Activated CD8-positive, alpha-beta T cell treated with anti-CD3 and anti-CD28 coated beads for 36 hours (primary cell): ENCODE results near the gene PF4V1. TPM values are rescaled to one million over a fixed set of nuclear protein-coding genes. Genes with fewer than 3 reads are reported as not detected.

ENCODE experiments used
- ATAC-seq: fragments of 200-7000 bp; cut with Tn5 transposase; one replicate; pipeline ENCODE4 v1.10.0; 2021; ENCODE audit warnings: mild to moderate bottlenecking, moderate library complexity
- CTCF ChIA-PET: fragments of 350-600 bp; sonication (Branson Sonifier 250); formaldehyde crosslinking; loops from one replicate; lab custom pipeline; 2021; ENCODE audit warnings: antibody characterized with exemption; lab: Charles Lee
- POLR2A ChIA-PET: fragments of 350-600 bp; sonication (Branson Sonifier 250); formaldehyde crosslinking; loops from one replicate; lab custom pipeline; 2021; ENCODE audit warnings: antibody characterized with exemption; lab: Charles Lee
- DNase-seq: peaks from one replicate; pipeline ENCODE4 v3.0.0-alpha.2; 2020
- H3K27ac Mint-ChIP-seq: one replicate; pipeline ENCODE4 v1.8.0; 2021; ENCODE audit warnings: mild to moderate bottlenecking, mixed read lengths
- H3K27me3 Mint-ChIP-seq: one replicate; pipeline ENCODE4 v1.8.0; 2021; ENCODE audit warnings: mixed read lengths
- H3K36me3 Mint-ChIP-seq: one replicate; pipeline ENCODE4 v1.8.0; 2021; ENCODE audit warnings: low read depth, mixed read lengths
- H3K4me1 Mint-ChIP-seq: one replicate; pipeline ENCODE4 v1.8.0; 2021; ENCODE audit warnings: low read depth, mixed read lengths
- H3K4me3 Mint-ChIP-seq: one replicate; pipeline ENCODE4 v1.8.0; 2021; ENCODE audit warnings: mild to moderate bottlenecking, moderate library complexity, mixed read lengths
- H3K9me3 Mint-ChIP-seq: one replicate; pipeline ENCODE4 v1.8.0; 2021; ENCODE audit warnings: mixed read lengths
- intact Hi-C: fragments of 100-400 bp; cut with micrococcal nuclease; formaldehyde crosslinking; loops from one replicate; pipeline ENCODE4 v1.10.0; 2022
- total RNA-seq, 2 experiments: library from RNA; stranded (reverse); gene quantifications; one replicate each; pipeline ENCODE4 v1.2.3, GENCODE V29; 2021
- TF ChIP-seq, protein P1 (sequence below): fragments of 200-600 bp; IDR thresholded peaks from one replicate; pipeline ENCODE4 v1.8.0; 2022; ENCODE audit warnings: antibody characterized with exemption, mild to moderate bottlenecking

PF4V1 gene
- total RNA-seq, 2 experiments from 2014 or later = not detected

- H3K4me3 Mint-ChIP-seq = no peak overlapping the region
- POLR2A ChIA-PET = interaction anchor here (1.1 kb wide), 1 partner anchor 38 kb away, joined by 3 read pairs; no protein-coding TSS in a partner anchor
- H3K4me1 Mint-ChIP-seq = peaks cover 4% of the 10 kb centered on the region
- TF ChIP-seq, protein P1, sequence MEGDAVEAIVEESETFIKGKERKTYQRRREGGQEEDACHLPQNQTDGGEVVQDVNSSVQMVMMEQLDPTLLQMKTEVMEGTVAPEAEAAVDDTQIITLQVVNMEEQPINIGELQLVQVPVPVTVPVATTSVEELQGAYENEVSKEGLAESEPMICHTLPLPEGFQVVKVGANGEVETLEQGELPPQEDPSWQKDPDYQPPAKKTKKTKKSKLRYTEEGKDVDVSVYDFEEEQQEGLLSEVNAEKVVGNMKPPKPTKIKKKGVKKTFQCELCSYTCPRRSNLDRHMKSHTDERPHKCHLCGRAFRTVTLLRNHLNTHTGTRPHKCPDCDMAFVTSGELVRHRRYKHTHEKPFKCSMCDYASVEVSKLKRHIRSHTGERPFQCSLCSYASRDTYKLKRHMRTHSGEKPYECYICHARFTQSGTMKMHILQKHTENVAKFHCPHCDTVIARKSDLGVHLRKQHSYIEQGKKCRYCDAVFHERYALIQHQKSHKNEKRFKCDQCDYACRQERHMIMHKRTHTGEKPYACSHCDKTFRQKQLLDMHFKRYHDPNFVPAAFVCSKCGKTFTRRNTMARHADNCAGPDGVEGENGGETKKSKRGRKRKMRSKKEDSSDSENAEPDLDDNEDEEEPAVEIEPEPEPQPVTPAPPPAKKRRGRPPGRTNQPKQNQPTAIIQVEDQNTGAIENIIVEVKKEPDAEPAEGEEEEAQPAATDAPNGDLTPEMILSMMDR = no peak
- no peaks in the 10 kb centered on the region for H3K36me3 Mint-ChIP-seq
- H3K27me3 Mint-ChIP-seq = peaks cover 18% of the 10 kb centered on the region
- no peak overlapping the region for H3K27ac Mint-ChIP-seq
- CTCF ChIA-PET = no interaction called here
- ATAC-seq (no peak), DNase-seq (no peak)
- intact Hi-C loops = no loop called here
- no peaks in the 10 kb centered on the region for H3K9me3 Mint-ChIP-seq
These were observed 11.9 kb downstream of the PF4V1 start for GRCh38 chr4:73864961-73865360.

GRCh38 chr4:73865431-73866096 is 12.5 kb downstream of the PF4V1 start:
- ATAC-seq = no peak
- Mint-ChIP-seq H3K36me3 (no peaks in the 10 kb centered on the region), H3K4me1 (peaks cover 4% of the 10 kb centered on the region), H3K27me3 (peaks cover 18% of the 10 kb centered on the region), H3K9me3 (no peaks in the 10 kb centered on the region), H3K27ac (no peak overlapping the region), H3K4me3 (no peak overlapping the region)
- TF ChIP-seq, protein P1 = no peak
- ChIA-PET POLR2A (interaction anchor here (1.1 kb wide), 1 partner anchor 37 kb away, joined by 3 read pairs; no protein-coding TSS in a partner anchor), CTCF (no interaction called here)
- DNase-seq = no peak
- intact Hi-C loops = no loop called here

DNA sequence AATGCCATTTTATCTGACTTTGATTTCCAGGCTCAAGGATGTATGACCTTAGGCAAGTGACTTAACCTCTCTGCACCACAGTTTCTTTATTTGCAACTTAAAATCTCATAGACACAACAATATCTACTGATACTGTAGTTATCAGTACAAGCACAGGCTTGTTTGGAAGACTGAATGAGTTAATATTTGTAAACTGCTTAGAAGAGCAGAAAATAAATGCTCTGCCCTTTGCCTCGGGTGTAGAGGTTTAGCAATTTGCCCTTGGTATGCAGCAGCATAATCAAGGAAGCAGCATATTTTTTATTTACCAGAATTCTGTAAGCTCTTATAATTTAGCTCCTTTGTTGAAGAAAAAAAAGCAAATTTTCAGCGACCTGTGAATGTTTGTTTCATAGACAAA is 13.2 kb downstream of the PF4V1 start:
- Mint-ChIP-seq H3K27me3 (peaks cover 22% of the 10 kb centered on the region), H3K27ac (no peak overlapping the region), H3K9me3 (no peaks in the 10 kb centered on the region), H3K4me1 (peaks cover 4% of the 10 kb centered on the region), H3K4me3 (no peak overlapping the region), H3K36me3 (no peaks in the 10 kb centered on the region)
- ChIA-PET CTCF (no interaction called here), POLR2A (no interaction called here)
- intact Hi-C loops = no loop called here
- no peak for DNase-seq
- ATAC-seq = no peak
- TF ChIP-seq, protein P1 = no peak

GRCh38 chr4:73867783-73868182 is 14.7 kb downstream of the PF4V1 start:
- H3K27me3 Mint-ChIP-seq = peaks cover 24% of the 10 kb centered on the region
- no peak for DNase-seq
- no peaks in the 10 kb centered on the region for H3K36me3 Mint-ChIP-seq
- CTCF ChIA-PET = interaction anchor here (0.6 kb wide), 1 partner anchor 13 kb away, joined by 3 read pairs; no protein-coding TSS in a partner anchor
- intact Hi-C loops = no loop called here
- H3K9me3 Mint-ChIP-seq = no peaks in the 10 kb centered on the region
- ATAC-seq = no peak
- POLR2A ChIA-PET = no interaction called here
- H3K4me1 Mint-ChIP-seq = peaks cover 4% of the 10 kb centered on the region
- no peak overlapping the region for H3K4me3 Mint-ChIP-seq
- no peak overlapping the region for H3K27ac Mint-ChIP-seq
- TF ChIP-seq, protein P1 = no peak
